Endothelial cell of umbilical vein (primary cell): ENCODE measurements around the gene NACAD.

Experiments
- FOS ChIP-seq: IDR thresholded peaks from 2 replicates; pipeline ENCODE4 v1.6.1; 2011; ENCODE audit warnings: mild to moderate bottlenecking, low read length, moderate library complexity, borderline replicate concordance; ENCODE audit not compliant: insufficient read depth
- POLR2A ChIP-seq: IDR thresholded peaks from 2 replicates; pipeline ENCODE4 v1.6.1; 2012; ENCODE audit warnings: low read depth, mild to moderate bottlenecking, control low read depth, low read length
- POLR2AphosphoS5 ChIP-seq: IDR thresholded peaks from 2 replicates; pipeline ENCODE4 v1.6.1; 2012; ENCODE audit warnings: low read depth, mild to moderate bottlenecking, control low read depth, low read length, moderate library complexity; ENCODE audit not compliant: insufficient read depth
- TF ChIP-seq, protein P1 (sequence below), 2 donors: IDR thresholded peaks; 1 replicate in 1 of 2; 2 replicates in 1 of 2; pipeline ENCODE4 v1.5.1; 2011; ENCODE audit warnings: low read length in 2 of 2, mild to moderate bottlenecking in 2 of 2, moderate library complexity in 2 of 2, control low read depth in 1 of 2, inconsistent platforms in 1 of 2, low read depth in 1 of 2; ENCODE audit not compliant: insufficient read depth in 1 of 2; ENCODE audit errors: extremely low read depth in 1 of 2

DNA sequence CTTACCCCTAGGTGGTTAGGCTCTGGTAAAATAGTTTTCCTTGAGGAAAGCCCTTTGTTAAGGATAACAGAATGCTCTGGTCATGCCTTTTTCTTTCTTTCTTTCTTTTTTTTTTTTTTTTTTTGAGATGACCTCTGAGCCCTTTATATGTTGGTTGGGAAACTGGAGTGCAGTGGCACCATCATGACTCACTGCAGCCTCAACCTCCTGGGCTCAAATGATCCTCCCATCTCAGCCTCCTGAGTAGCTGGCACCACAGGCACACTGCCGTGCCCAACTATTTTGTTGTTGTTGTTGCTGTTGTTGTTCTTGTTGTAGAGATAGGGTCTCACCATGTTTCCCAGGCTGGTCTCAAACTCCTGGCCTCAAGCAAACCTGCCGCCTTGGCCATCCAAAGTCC lies 27.4 kb downstream of the NACAD start:
- TF ChIP-seq, protein P1, sequence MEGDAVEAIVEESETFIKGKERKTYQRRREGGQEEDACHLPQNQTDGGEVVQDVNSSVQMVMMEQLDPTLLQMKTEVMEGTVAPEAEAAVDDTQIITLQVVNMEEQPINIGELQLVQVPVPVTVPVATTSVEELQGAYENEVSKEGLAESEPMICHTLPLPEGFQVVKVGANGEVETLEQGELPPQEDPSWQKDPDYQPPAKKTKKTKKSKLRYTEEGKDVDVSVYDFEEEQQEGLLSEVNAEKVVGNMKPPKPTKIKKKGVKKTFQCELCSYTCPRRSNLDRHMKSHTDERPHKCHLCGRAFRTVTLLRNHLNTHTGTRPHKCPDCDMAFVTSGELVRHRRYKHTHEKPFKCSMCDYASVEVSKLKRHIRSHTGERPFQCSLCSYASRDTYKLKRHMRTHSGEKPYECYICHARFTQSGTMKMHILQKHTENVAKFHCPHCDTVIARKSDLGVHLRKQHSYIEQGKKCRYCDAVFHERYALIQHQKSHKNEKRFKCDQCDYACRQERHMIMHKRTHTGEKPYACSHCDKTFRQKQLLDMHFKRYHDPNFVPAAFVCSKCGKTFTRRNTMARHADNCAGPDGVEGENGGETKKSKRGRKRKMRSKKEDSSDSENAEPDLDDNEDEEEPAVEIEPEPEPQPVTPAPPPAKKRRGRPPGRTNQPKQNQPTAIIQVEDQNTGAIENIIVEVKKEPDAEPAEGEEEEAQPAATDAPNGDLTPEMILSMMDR (IDR thresholded peaks at IDR 0.05; ENCODE audit: extremely low read depth in 1 of 2, insufficient read depth in 1 of 2, low read depth in 1 of 2, low read length in 2 of 2), result no peak
- TF ChIP-seq POLR2A (no peak), FOS (no peak), POLR2AphosphoS5 (no peak)
